ENCODE measurements around the gene TMEM176B.

TMEM176B gene

GRCh38 chr7:150799741-150800580 is at the start of gene TMEM176B:
Gene TMEM176B, minus strand, starts transcription at chr7:150800364. Its CDS starts 3,795 bp downstream, at chr7:150796569.
- Histone ChIP-seq H3K27me3 (ENCODE audit: control insufficient read depth, insufficient read depth, low read length) (peaks cover 75% of the 10 kb centered on the region), H3K36me3 (ENCODE audit: control insufficient read depth, low read depth, low read length) (no peaks in the 10 kb centered on the region), H3K9me3 (ENCODE audit: control insufficient read depth, low read depth, low read length) (no peaks in the 10 kb centered on the region), H3K4me3 (ENCODE audit: low read length) (peak within 1 kb of the TSS; percentile 57), H3K4me1 (ENCODE audit: control insufficient read depth, low read depth, low read length) (peaks cover 9% of the 10 kb centered on the region), H3K27ac (ENCODE audit: low read length) (no peak within 1 kb of the TSS), H3K9ac (ENCODE audit: low read length) (no peak within 1 kb of the TSS)

DNA sequence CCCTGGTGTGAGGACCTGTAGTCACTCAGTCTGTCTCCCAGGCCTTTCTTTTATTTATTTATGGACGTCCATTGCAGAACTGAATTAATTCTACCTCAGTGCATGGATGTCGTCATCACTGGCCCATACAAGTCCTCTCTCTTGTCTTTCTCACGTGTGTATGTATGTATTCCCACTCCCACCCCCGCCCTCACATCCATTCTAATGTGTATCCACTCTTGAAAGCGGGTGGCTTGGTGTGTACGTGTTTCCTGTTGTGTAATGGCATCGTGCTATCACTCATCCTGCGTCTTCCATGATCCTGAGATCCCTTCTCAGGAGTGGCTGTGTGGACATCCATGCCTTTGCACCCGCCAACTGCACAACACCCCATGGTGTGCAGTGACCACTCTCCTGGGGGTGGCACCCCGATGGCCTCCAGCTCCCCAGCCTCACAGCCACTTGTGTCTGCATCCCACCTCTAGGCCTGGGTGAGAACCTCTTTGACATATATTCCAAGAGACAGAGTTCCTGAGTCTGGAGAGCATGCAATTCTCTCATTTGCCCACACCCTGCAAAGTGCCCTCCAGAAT is 49.1 kb upstream of the TMEM176B start:
- no peak overlapping the region for H3K27ac ChIP-seq (ENCODE audit: low read length)

GRCh38 chr7:150848561-150849115 is 48.5 kb upstream of the TMEM176B start:
- Histone ChIP-seq H3K27ac (ENCODE audit: low read length) (no peak overlapping the region), H3K9ac (ENCODE audit: low read length) (no peak overlapping the region), H3K36me3 (ENCODE audit: control insufficient read depth, low read depth, low read length) (no peaks in the 10 kb centered on the region), H3K4me3 (ENCODE audit: low read length) (no peak overlapping the region), H3K27me3 (ENCODE audit: control insufficient read depth, insufficient read depth, low read length) (no peaks in the 10 kb centered on the region), H3K9me3 (ENCODE audit: control insufficient read depth, low read depth, low read length) (no peaks in the 10 kb centered on the region), H3K4me1 (ENCODE audit: control insufficient read depth, low read depth, low read length) (no peaks in the 10 kb centered on the region)

More for the DNA sequence above, 49.1 kb upstream of the TMEM176B start:
- H3K9ac ChIP-seq (ENCODE audit: low read length), result no peak overlapping the region
- no peaks in the 10 kb centered on the region for H3K4me1 ChIP-seq (ENCODE audit: control insufficient read depth, low read depth, low read length)
- H3K9me3 ChIP-seq (ENCODE audit: control insufficient read depth, low read depth, low read length), result no peaks in the 10 kb centered on the region
- no peaks in the 10 kb centered on the region for H3K36me3 ChIP-seq (ENCODE audit: control insufficient read depth, low read depth, low read length)
- no peaks in the 10 kb centered on the region for H3K27me3 ChIP-seq (ENCODE audit: control insufficient read depth, insufficient read depth, low read length)
- H3K4me3 ChIP-seq (ENCODE audit: low read length), result no peak overlapping the region

- Histone ChIP-seq H3K4me3 (ENCODE audit: low read length) (no peak overlapping the region), H3K27ac (ENCODE audit: low read length) (no peak overlapping the region), H3K4me1 (ENCODE audit: control insufficient read depth, low read depth, low read length) (no peaks in the 10 kb centered on the region), H3K36me3 (ENCODE audit: control insufficient read depth, low read depth, low read length) (no peaks in the 10 kb centered on the region), H3K27me3 (ENCODE audit: control insufficient read depth, insufficient read depth, low read length) (no peaks in the 10 kb centered on the region), H3K9ac (ENCODE audit: low read length) (no peak overlapping the region), H3K9me3 (ENCODE audit: control insufficient read depth, low read depth, low read length) (no peaks in the 10 kb centered on the region)
Measured at GRCh38 chr7:150848111-150848510, 47.9 kb upstream of the TMEM176B start.

DNA sequence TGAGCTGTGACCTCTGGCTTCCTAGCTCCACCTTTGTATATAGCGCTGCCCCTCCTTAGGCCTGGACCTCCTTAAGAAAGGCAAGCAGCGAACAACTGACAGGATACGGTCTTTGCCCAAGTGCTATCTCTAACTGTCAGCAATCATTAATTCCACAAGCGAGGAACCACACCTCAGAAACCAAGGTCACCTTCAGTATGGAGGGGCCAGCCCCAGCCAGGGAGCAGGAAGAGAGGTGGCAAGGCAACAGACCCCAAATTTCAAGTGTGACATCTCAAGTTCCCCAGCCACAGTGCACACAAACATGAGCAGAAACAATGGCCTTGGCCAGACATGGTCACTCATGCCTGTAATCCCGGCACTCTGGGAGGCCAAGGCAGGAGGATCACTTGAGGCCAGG is 47.4 kb upstream of the TMEM176B start:
- no peaks in the 10 kb centered on the region for H3K36me3 ChIP-seq (ENCODE audit: control insufficient read depth, low read depth, low read length)
- H3K4me3 ChIP-seq (ENCODE audit: low read length), result no peak overlapping the region
- no peak overlapping the region for H3K9ac ChIP-seq (ENCODE audit: low read length)
- no peaks in the 10 kb centered on the region for H3K9me3 ChIP-seq (ENCODE audit: control insufficient read depth, low read depth, low read length)
- H3K4me1 ChIP-seq (ENCODE audit: control insufficient read depth, low read depth, low read length), result no peaks in the 10 kb centered on the region
- no peaks in the 10 kb centered on the region for H3K27me3 ChIP-seq (ENCODE audit: control insufficient read depth, insufficient read depth, low read length)
- H3K27ac ChIP-seq (ENCODE audit: low read length), result no peak overlapping the region

GRCh38 chr7:150846291-150847115 is 46.3 kb upstream of the TMEM176B start:
- no peaks in the 10 kb centered on the region for H3K36me3 ChIP-seq (ENCODE audit: control insufficient read depth, low read depth, low read length)
- no peak overlapping the region for H3K4me3 ChIP-seq (ENCODE audit: low read length)
- no peaks in the 10 kb centered on the region for H3K27me3 ChIP-seq (ENCODE audit: control insufficient read depth, insufficient read depth, low read length)
- H3K9ac ChIP-seq (ENCODE audit: low read length), result no peak overlapping the region
- H3K4me1 ChIP-seq (ENCODE audit: control insufficient read depth, low read depth, low read length), result no peaks in the 10 kb centered on the region
- H3K9me3 ChIP-seq (ENCODE audit: control insufficient read depth, low read depth, low read length), result no peaks in the 10 kb centered on the region
- H3K27ac ChIP-seq (ENCODE audit: low read length), result no peak overlapping the region

DNA sequence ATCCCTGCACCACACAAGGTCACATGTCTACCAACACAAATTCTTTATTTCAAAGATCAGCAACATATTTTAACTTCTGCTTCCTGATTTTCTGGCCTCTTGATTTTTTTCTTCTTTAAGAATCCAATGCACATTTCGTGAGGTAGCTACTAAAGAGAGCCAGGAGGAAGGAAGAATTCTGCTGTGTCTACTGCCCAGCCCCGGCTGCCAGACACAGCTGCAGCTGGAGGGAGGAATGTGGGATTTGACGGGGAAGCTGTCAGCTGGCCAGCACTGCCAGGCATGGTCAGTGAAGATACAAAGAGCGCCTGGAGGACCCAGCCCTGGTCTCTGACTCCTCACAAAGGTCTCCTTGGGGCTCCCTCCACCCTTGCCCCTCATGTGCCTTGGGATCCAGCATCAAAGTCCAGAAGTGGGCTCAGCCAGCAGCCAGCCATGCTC is 45.3 kb upstream of the TMEM176B start:
- no peak overlapping the region for H3K27ac ChIP-seq (ENCODE audit: low read length)
- H3K36me3 ChIP-seq (ENCODE audit: control insufficient read depth, low read depth, low read length), result no peaks in the 10 kb centered on the region
- no peaks in the 10 kb centered on the region for H3K27me3 ChIP-seq (ENCODE audit: control insufficient read depth, insufficient read depth, low read length)
- no peak overlapping the region for H3K4me3 ChIP-seq (ENCODE audit: low read length)
- no peak overlapping the region for H3K9ac ChIP-seq (ENCODE audit: low read length)
- H3K9me3 ChIP-seq (ENCODE audit: control insufficient read depth, low read depth, low read length), result no peaks in the 10 kb centered on the region
- no peaks in the 10 kb centered on the region for H3K4me1 ChIP-seq (ENCODE audit: control insufficient read depth, low read depth, low read length)

- Histone ChIP-seq H3K27me3 (ENCODE audit: control insufficient read depth, insufficient read depth, low read length) (no peaks in the 10 kb centered on the region), H3K9ac (ENCODE audit: low read length) (no peak overlapping the region), H3K27ac (ENCODE audit: low read length) (no peak overlapping the region), H3K4me3 (ENCODE audit: low read length) (no peak overlapping the region), H3K9me3 (ENCODE audit: control insufficient read depth, low read depth, low read length) (no peaks in the 10 kb centered on the region), H3K4me1 (ENCODE audit: control insufficient read depth, low read depth, low read length) (no peaks in the 10 kb centered on the region), H3K36me3 (ENCODE audit: control insufficient read depth, low read depth, low read length) (no peaks in the 10 kb centered on the region)
Measured at GRCh38 chr7:150842716-150843115, 42.6 kb upstream of the TMEM176B start.

DNA sequence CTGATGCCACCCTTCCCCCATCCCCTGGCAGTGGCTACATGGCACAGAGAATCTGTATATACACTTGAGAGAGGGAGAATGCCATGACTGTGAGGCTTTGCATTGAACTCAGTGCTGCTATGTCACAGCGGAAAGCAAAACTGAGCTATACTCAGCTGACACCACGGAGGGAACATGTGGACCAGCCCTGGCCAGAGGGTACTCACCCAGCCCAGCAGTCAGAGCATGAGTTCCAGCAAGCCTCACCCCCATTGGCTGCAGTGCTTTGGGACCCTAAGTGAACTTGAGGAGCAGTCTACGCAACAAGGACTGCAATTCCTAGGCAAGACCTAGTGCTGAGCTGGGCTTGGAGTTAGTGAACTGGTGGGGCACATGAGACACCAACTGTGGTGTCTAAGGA is 41.9 kb upstream of the TMEM176B start:
- no peaks in the 10 kb centered on the region for H3K4me1 ChIP-seq (ENCODE audit: control insufficient read depth, low read depth, low read length)
- H3K4me3 ChIP-seq (ENCODE audit: low read length), result no peak overlapping the region
- H3K9ac ChIP-seq (ENCODE audit: low read length), result no peak overlapping the region
- no peaks in the 10 kb centered on the region for H3K9me3 ChIP-seq (ENCODE audit: control insufficient read depth, low read depth, low read length)
- no peak overlapping the region for H3K27ac ChIP-seq (ENCODE audit: low read length)
- no peaks in the 10 kb centered on the region for H3K27me3 ChIP-seq (ENCODE audit: control insufficient read depth, insufficient read depth, low read length)
- no peaks in the 10 kb centered on the region for H3K36me3 ChIP-seq (ENCODE audit: control insufficient read depth, low read depth, low read length)

GRCh38 chr7:150838965-150839650 is 38.9 kb upstream of the TMEM176B start:
- Histone ChIP-seq H3K4me1 (ENCODE audit: control insufficient read depth, low read depth, low read length) (no peaks in the 10 kb centered on the region), H3K9ac (ENCODE audit: low read length) (no peak overlapping the region), H3K4me3 (ENCODE audit: low read length) (no peak overlapping the region), H3K27me3 (ENCODE audit: control insufficient read depth, insufficient read depth, low read length) (no peaks in the 10 kb centered on the region), H3K9me3 (ENCODE audit: control insufficient read depth, low read depth, low read length) (no peaks in the 10 kb centered on the region), H3K36me3 (ENCODE audit: control insufficient read depth, low read depth, low read length) (no peaks in the 10 kb centered on the region), H3K27ac (ENCODE audit: low read length) (no peak overlapping the region)
